Hematopoietic multipotent progenitor cell treated with erythropoietin and hydrocortisone succinate and interleukin-3 and kit ligand, for 17 days (in vitro differentiated cells): ENCODE results near the gene INSIG1.

Experiments used
- DNase-seq: peaks from one replicate; pipeline ENCODE4 v3.0.0-alpha.2; 2015; ENCODE audit warnings: low spot score

The INSIG1 gene

DNA sequence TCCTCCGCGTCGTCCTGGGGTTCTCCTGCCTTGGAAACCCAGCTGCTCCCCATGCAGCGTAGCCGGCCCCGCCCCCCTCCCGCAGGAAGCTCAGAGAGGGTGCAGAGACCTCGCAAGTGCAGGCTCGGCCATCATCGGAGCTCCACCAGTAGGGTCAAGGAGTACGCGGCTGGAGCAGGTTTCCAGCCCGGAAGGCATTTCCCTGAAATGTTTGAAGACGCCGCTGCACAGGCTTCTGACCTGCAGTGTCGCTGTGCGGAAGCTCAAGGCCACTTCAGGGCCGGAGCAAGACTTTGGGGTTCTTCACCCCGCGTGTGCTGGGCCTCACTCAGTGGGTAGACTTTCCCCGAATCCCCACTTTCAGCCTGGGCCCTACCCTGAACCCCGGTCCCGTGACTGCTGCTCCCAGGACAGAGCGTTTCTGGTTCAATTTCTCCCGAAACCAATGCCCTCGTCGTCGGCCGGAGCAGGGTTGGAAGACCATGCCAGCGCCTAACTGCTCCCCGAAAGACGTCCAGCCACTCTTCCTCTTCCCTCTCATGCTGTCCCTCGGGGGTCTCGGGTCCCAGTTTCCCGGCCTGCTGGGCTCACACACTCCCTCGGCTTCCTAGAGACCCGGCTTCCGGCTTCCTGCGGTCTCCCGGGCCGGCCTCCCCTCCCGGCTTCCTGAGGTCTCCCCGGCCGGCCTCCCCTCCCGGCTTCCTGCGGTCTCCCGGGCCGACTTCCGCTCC is 52.1 kb downstream of the INSIG1 start:
- DNase-seq: no peak

DNA sequence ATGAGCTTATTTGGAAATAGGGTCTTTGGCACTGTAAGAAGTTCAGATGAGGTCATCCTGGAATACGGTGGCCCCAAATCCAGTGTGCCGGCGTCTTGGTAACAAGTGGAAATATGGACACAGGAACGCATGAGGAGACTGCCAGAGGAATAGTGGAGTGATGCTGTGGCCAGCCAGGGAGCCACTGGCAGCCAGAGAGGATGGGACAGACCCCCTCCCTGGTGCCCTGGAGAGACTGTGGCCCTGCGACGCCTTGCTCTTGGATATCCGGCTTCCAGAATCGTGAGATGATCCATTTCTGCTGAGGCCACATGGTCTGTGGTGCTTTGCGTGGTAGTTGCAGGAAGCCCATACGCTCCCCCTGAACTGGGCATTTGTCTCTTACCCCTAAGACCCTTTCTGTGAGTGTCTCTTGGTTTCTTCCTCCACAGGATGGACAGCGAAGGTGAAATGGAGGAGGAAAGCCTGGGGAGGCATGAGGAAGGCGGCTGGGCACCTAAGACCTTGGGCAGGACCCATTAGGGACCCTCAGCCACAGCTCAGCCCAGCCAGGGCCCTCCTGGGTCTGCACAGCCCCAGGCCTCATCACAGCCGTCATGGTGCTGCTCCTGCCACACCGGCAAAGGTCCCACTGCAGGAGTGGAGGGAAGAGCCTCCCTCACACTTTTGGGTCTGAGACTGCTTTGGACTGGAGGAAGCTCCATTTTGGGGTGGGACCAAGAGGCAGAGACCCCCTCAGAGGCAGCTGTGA is 53.6 kb downstream of the INSIG1 start:
- no peak for DNase-seq

DNA sequence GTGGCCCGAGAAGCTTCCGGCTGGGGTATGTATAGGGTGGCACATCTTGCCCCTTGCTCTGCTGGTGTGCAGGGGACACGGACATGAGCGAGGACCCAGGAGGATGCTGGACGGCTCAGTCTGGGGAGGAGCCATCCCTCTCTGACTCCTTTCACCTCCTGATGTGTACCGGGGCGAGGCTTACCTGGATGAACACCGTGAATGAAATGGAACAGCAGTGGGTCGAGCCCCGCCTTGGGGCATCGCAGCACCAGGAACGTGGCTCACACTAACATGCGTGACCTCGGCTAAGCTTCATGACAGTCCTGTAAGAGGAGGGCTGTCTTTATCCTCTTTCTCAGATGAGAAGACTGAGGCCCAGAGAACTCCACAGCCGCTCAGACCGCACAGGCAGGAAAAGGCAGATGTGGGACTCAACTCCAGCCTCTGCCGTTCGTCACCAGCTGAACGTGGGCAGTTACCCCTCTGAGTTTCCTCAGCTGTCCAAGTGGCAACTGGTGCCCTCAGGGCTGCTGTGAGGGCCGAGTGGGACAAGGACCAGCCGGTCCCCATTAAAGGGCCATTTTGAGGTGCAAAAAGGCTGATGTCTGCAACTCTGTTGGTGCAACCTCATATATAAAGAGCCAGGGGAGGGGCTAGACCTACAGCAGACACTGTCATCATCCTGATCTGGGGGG is 54.5 kb downstream of the INSIG1 start:
- DNase-seq: no peak

DNA sequence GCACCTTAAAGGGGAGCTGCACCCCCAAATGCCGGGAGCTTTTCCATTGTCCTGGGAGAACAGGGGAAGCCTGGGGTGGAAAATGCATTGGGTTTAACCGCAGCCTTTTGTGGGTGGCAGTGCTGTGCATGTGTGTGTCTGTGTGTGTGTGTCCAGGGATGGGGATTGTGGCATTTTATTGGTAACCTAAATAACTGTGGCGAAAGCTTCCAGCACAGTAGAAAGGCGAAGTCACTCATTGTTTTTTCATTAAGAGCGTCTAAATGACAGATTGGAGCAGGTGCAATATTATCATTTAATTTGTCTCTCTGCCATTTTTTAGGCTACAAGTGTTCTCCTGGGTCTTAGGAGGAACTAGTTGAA is 55.1 kb downstream of the INSIG1 start:
- no peak for DNase-seq

DNA sequence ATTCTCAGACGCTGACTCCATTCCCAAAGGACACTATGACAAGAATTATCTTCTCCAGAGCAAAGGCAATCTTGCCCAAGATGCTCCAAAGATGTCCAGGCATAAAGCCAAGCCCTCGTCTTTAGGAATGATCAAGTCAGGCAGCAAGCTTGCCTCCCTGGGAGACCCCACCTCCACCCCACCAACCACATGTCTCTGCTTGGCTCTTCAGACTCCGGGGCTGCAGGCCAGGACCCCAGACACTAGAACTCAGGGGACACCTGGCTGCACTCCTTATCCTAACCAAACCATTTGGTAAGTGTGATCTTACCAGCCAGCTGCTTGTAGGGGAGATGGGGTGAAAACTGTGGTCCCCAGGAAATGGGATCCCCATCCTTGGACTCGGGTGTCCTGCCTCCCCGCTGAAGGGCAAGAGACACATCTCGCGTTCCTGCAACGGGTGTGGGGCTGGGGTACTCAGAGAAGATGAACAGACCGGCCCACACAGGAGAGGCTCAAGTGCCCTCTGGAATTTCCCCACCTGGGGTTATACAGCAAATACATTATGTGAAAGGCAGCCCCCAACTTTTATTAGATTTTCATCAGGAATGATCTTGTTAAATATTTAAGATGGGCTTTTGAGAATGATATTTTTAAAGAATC is 55.7 kb downstream of the INSIG1 start:
- no peak for DNase-seq

DNA sequence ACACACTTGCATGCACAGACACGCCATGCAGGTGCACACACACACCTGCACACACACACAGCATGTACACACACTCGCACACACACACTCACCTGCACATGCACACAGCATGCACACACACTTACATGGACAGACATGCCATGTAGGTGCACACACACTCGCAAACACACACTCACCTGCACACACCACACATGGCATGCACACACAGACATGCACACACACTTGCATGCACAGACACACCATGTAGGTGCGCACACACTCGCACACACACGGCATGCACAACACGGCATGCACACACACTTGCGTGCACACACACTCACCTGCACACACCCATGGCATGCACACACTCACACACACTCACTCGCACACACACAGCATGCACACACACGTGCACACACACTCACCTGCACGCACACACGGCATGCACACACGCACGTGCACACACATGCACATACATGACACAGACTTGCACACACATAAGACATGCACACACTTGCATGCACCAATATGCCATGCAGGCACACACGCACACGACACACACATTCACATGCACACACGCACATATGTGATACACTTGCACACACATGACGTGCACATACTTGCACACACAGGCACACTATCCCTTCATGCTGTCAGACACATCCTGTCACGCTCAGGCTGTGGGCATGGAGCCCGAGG is 56.8 kb downstream of the INSIG1 start:
- no peak for DNase-seq

DNA sequence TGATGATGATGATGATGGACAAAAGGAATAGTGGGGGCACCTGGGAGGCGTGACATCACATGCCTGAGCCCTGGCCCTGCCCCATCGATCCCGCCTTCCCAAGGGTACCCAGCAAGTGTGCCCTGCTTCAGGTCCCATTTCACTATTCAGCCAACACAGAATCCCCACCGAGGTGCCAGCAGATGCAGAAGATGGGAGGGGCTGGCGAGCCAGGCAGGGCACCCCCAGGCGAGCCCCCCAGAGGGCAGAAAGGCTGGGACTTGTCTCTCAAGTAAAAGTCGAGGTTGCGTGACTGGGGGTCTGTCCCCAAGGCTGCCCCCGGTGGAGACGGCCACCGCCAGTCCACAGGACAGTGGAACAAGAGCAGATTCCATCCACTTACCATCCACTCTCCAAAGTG is 57.5 kb downstream of the INSIG1 start:
- DNase-seq: no peak

DNA sequence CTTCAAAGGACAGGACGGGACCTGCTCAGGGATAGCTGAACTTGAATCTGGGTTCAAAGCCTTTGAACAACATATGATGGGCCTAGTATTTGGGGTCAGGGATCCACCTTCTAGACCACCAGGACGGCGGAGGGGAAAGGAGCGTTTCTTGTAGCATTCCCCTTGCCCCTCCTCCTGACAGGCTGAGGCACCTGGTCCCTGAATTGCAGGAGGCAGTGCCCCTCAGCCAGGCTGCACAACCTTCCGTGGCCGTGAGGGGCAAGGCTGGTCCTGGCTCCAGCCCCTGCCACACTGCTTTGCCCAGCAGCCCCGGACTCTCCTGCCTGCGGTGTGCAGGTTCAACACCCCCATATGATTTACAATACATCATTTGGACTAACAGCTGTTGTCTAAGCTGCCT is 58.1 kb downstream of the INSIG1 start:
- DNase-seq: no peak

DNA sequence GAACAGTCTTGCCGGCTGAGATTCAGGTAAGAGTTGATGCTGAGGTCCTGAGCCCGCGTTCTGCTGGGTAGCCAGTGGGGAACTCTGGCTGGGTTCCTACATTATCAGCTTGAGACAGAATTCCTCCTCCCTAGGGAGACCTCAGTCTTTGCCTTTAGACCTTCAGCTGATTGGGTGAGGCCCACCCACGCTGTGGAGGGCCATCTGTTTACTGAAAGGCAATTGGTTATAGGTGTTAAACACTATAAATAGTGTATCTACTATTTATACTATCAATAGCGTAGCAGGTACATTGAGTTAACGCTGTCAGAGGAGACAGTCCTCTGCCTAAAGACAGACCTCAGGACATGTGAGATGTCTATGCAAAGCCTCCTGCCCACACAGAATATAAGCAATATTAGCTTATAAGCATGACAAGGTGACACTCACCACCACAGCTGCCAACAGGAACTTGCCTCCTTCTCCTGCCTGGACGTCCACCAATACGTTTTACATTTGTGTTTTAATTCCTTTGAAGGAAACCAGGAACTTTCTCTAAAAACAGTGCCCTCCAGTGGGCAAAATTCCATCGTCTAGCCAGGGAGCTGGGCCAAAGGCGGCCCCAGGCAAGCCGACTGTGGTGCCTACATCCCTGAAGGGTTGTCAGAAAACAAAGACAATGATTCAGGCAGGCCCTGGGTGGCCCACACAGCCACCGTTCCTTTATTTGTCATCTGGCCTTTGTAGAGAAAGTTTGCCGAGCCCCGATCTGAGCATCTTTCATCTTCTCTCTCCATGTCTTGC is 58.8 kb downstream of the INSIG1 start:
- no peak for DNase-seq

DNA sequence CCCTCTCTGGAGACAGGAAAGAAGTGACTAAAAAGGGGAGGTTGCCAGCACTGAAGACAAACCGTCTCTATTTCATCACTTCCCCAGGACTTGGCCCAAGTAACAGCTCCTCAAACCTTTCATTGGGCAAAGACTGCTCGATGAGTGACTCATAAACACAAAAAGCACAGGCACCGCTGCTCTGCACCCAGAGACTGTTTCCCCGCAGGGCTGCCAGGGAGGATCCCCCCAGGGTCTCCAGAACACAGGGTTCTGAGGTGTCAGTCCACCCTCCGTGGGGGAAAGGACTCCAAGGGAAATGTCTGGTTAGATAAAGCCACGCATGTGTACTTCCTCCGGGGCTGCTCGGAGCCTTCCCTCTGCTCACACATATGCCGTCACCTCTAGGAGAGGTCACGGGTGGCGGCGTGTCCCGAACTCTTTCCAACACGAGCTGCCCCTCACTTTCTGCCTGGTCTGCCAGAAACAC is 59.9 kb downstream of the INSIG1 start:
- no peak for DNase-seq

DNA sequence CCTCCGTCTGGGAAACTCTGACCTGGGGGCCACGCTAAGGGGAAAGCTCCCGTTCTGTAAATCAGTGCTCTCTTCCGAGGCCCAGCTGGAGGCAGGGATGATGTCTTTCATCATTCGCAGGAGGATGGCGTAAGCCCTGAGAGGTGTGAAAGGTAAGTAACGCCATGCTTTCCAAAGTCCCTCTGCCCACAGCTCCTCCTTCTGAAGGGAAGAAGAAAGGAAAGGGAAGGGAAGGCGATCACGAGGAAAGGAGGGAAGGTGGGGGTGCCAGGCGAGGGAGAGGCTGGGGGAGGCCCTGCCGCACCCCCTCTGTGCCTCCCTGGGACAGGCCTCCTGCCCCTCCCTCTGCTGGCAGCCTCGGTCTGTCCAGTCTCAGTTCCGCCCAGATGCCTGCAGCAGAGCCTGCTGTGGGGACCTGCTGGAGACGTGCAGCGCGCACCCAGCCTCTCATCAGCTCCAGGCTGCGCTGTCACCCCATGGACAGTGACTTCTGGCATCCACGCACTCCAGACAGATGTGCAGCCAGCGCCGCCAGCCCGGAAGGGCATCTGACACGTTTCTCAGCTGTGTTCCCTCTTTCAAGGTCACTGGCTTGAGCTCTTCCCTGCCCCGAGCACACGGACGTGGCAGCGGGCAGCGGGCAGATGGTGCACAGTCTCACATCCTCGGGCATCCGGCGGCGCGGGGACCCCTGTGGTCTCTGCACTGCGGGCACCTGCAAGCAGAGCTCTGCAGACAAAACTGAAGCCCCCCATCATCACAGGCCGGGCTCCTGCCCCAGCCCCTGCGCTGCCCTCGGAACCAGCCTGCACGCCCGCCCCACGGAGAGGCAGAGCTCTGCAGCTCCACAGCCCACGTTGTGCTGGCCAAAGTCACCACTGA is 60.6 kb downstream of the INSIG1 start:
- no peak for DNase-seq

DNA sequence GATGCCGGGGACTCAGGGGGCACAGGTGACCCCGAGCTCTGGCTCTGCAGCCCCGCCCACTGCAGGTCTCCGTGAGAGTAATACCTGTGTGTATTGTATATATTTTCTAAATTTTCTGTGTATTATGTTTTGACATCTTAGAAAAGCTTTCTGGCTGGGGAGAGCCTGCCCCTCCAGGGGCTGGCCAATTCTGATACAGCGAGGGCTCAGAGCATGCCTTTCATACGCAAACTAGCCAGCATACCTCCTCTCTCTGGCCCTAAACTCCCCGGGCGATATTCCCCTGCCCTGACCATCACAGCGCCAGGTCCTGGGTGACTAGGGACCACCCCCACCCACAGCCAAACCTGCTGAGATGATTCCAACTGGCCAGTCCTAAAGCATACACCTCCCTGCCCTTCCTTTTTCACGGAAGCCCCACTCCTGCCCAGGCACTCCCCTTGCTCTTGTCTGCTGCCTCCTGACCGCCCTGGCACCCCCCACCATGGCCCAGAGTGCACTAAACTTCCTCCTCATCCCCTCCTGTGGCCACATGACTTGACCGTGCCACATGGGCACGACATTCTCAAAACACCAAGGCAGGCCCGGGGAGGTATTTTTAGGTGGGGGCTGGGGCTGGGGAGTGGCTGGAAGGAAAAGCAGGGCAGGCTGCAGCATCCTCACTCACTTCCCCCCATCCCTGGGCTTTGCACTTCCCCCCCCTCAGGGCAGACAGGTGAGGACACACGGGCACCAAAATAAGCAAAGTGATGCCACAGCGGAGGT is 61.5 kb downstream of the INSIG1 start:
- no peak for DNase-seq
